Immature natural killer cell (primary cell): ENCODE results near the gene STYX. TPM values are rescaled to one million over a fixed set of nuclear protein-coding genes. Genes with fewer than 3 reads are reported as not detected.

Experiments used
- DNase-seq, 3 donors: peaks; one replicate each; pipeline ENCODE4 v3.0.0; 2022; ENCODE audit warnings: mixed read lengths in 1 of 3
- H3K27ac Mint-ChIP-seq, 6 donors: one replicate each; pipeline ENCODE4 v1.8.0; 2020; ENCODE audit warnings: mixed read lengths in 6 of 6, mild to moderate bottlenecking in 5 of 6, inconsistent platforms in 4 of 6, moderate library complexity in 3 of 6
- H3K27me3 Mint-ChIP-seq, 3 donors: one replicate each; pipeline ENCODE4 v1.8.0; 2020 to 2021; ENCODE audit warnings: low read depth in 3 of 3, mild to moderate bottlenecking in 3 of 3, mixed read lengths in 3 of 3, moderate library complexity in 3 of 3, inconsistent platforms in 1 of 3
- H3K36me3 Mint-ChIP-seq, 3 donors: one replicate each; pipeline ENCODE4 v1.8.0; 2020; ENCODE audit warnings: mixed read lengths in 3 of 3, inconsistent platforms in 2 of 3, mild to moderate bottlenecking in 2 of 3
- H3K4me1 Mint-ChIP-seq, 2 donors: one replicate each; pipeline ENCODE4 v1.8.0; 2020; ENCODE audit warnings: inconsistent platforms in 2 of 2, mild to moderate bottlenecking in 2 of 2, mixed read lengths in 2 of 2, moderate library complexity in 1 of 2
- H3K4me3 Mint-ChIP-seq, 5 donors: one replicate each; pipeline ENCODE4 v1.8.0; 2020; ENCODE audit warnings: mild to moderate bottlenecking in 5 of 5, mixed read lengths in 5 of 5, inconsistent platforms in 3 of 5, moderate library complexity in 3 of 5
- H3K9me3 Mint-ChIP-seq, 6 donors: one replicate each; pipeline ENCODE4 v1.8.0; 2020; ENCODE audit warnings: mild to moderate bottlenecking in 6 of 6, mixed read lengths in 6 of 6, inconsistent platforms in 4 of 6, moderate library complexity in 3 of 6
- polyA plus RNA-seq, 3 donors: library from polyadenylated mRNA; unstranded; fragments of 300-500 nt; fragmentation: Illumina TruSeq; gene quantifications; one replicate each; pipeline ENCODE4 v1.2.3, GENCODE V29; 2021

STYX gene
- polyA plus RNA-seq, 3 donors from 2014 or later: 10.6 to 14.8 (median 12.4) TPM

GRCh38 chr14:52808101-52808500 lies 78.1 kb downstream of the STYX start:
- H3K27ac Mint-ChIP-seq: no peak overlapping the region
- H3K9me3 Mint-ChIP-seq: no peaks in the 10 kb centered on the region
- no peaks in the 10 kb centered on the region for H3K4me1 Mint-ChIP-seq
- no peak overlapping the region for H3K4me3 Mint-ChIP-seq
- peaks cover 0 to 3% (median 0%) of the 10 kb centered on the region in 3 donors for H3K36me3 Mint-ChIP-seq
- DNase-seq: no peak
- peaks cover 0 to 1% (median 0%) of the 10 kb centered on the region in 3 donors for H3K27me3 Mint-ChIP-seq

- no peaks in the 10 kb centered on the region for H3K36me3 Mint-ChIP-seq
- H3K4me3 Mint-ChIP-seq: no peak overlapping the region
- H3K9me3 Mint-ChIP-seq: no peaks in the 10 kb centered on the region
- no peak for DNase-seq
- H3K27me3 Mint-ChIP-seq: peaks cover 0 to 3% (median 2%) of the 10 kb centered on the region in 3 donors
- H3K27ac Mint-ChIP-seq: no peak overlapping the region
- no peaks in the 10 kb centered on the region for H3K4me1 Mint-ChIP-seq
These were observed 91.9 kb downstream of the STYX start for GRCh38 chr14:52821805-52822250.

- no peak overlapping the region for H3K4me3 Mint-ChIP-seq
- no peak for DNase-seq
These were observed 94.5 kb downstream of the STYX start for GRCh38 chr14:52824462-52824861.

More at GRCh38 chr14:52824462-52824861, 94.5 kb downstream of the STYX start:
- H3K4me1 Mint-ChIP-seq: no peaks in the 10 kb centered on the region
- H3K27me3 Mint-ChIP-seq: peaks cover 0 to 3% (median 0%) of the 10 kb centered on the region in 3 donors
- no peak overlapping the region for H3K27ac Mint-ChIP-seq
- H3K36me3 Mint-ChIP-seq: no peaks in the 10 kb centered on the region
- H3K9me3 Mint-ChIP-seq: no peaks in the 10 kb centered on the region

Other genes with a start within 250 kb of the STYX start
- 1 to 10 TPM; 2.1 to 3.0 (median 2.2) TPM for gene TXNDC16, start 177.7 kb upstream of the STYX start, polyA plus RNA-seq
- under 1 TPM in 1 of 3 donors, not detected in 2; 0.06 TPM for gene GPR137C, start 177.3 kb upstream of the STYX start, polyA plus RNA-seq
- gene ERO1A, start 34.6 kb upstream of the STYX start, polyA plus RNA-seq: 10 to 100 TPM; 19.3 to 25.8 (median 25.1) TPM
- 10 to 100 TPM; 47.4 to 67.9 (median 59.7) TPM for gene PSMC6, start 23.0 kb upstream of the STYX start, polyA plus RNA-seq
- 10 to 100 TPM in 1 of 3 donors, 1 to 10 TPM in 2; 2.4 to 11.2 (median 6.5) TPM for gene GNPNAT1, start 61.4 kb downstream of the STYX start, polyA plus RNA-seq
- gene FERMT2, start 220.9 kb downstream of the STYX start, polyA plus RNA-seq: not detected